Mesenchymal stem cell (in vitro differentiated cells and primary cell): ENCODE results near the gene TNFSF9.
A peak's percentile ranks its signal among the peaks of the same experiment; 100 is the strongest.

ENCODE experiments used
- DNase-seq: peaks from one replicate; pipeline ENCODE4 v3.0.0-alpha.2; 2013
- H2AFZ ChIP-seq: one replicate; pipeline ENCODE4 v1.6.1; 2013; ENCODE audit warnings: low read depth, mild to moderate bottlenecking, control low read depth, inconsistent platforms, low read length, moderate library complexity
- H2AK5ac ChIP-seq: 2 replicates; pipeline ENCODE4 v1.6.1; 2013; ENCODE audit warnings: low read length, moderate library complexity, mild to moderate bottlenecking, inconsistent platforms; ENCODE audit not compliant: severe bottlenecking
- H2BK120ac ChIP-seq: one replicate; pipeline ENCODE4 v1.6.1; 2013; ENCODE audit warnings: low read depth, mild to moderate bottlenecking, inconsistent platforms, low read length, moderate library complexity
- H2BK12ac ChIP-seq, 2 experiments: one replicate each; pipeline ENCODE4 v1.6.1; 2013; ENCODE audit warnings: inconsistent platforms in 2 of 2, low read length in 2 of 2, mild to moderate bottlenecking in 2 of 2, moderate library complexity in 2 of 2, control low read depth in 1 of 2
- H2BK15ac ChIP-seq: one replicate; pipeline ENCODE4 v1.6.1; 2013; ENCODE audit warnings: mild to moderate bottlenecking, low read depth, inconsistent platforms; ENCODE audit not compliant: poor library complexity, severe bottlenecking
- H2BK5ac ChIP-seq: 2 replicates; pipeline ENCODE4 v1.6.1; 2013; ENCODE audit warnings: low read depth, mild to moderate bottlenecking, low read length, control low read depth, inconsistent platforms; ENCODE audit not compliant: poor library complexity, severe bottlenecking
- H3K14ac ChIP-seq, 2 experiments: one replicate each; pipeline ENCODE4 v1.6.1; 2013; ENCODE audit warnings: inconsistent platforms in 2 of 2, low read length in 2 of 2, control low read depth in 1 of 2, mild to moderate bottlenecking in 1 of 2, moderate library complexity in 1 of 2
- H3K18ac ChIP-seq, 2 experiments: one replicate each; pipeline ENCODE4 v1.6.1; 2013; ENCODE audit warnings: inconsistent platforms in 2 of 2, low read length in 2 of 2, control low read depth in 1 of 2, low read depth in 1 of 2, mild to moderate bottlenecking in 1 of 2
- H3K23ac ChIP-seq, 2 experiments: one replicate each; pipeline ENCODE4 v1.6.1; 2013; ENCODE audit warnings: inconsistent platforms in 2 of 2, low read length in 2 of 2, mild to moderate bottlenecking in 2 of 2, moderate library complexity in 2 of 2, control low read depth in 1 of 2
- H3K27ac ChIP-seq: 2 replicates; pipeline ENCODE4 v1.5.1; 2013; ENCODE audit warnings: mild to moderate bottlenecking, moderate library complexity, low read length, control low read depth, inconsistent platforms; ENCODE audit not compliant: poor library complexity, severe bottlenecking
- H3K27me3 ChIP-seq, 2 experiments: 2 replicates each; pipeline versions ENCODE4 v1.6.1 to v1.7.0; 2013; ENCODE audit warnings: low read length in 2 of 2, mild to moderate bottlenecking in 2 of 2, moderate library complexity in 2 of 2, control low read depth in 1 of 2, inconsistent platforms in 1 of 2; ENCODE audit not compliant: control insufficient read depth in 1 of 2, insufficient read depth in 1 of 2
- H3K36me3 ChIP-seq, 2 experiments: 2 replicates each; pipeline versions ENCODE4 v1.6.1 to v1.7.0; 2013; ENCODE audit warnings: low read length in 2 of 2, control low read depth in 1 of 2, inconsistent platforms in 1 of 2, low read depth in 1 of 2, mild to moderate bottlenecking in 1 of 2; ENCODE audit not compliant: insufficient read depth in 2 of 2, control insufficient read depth in 1 of 2
- H3K4ac ChIP-seq, 2 experiments: one replicate each; pipeline ENCODE4 v1.6.1; 2013; ENCODE audit warnings: inconsistent platforms in 2 of 2, low read length in 2 of 2, mild to moderate bottlenecking in 2 of 2, moderate library complexity in 2 of 2, control low read depth in 1 of 2, low read depth in 1 of 2
- H3K4me1 ChIP-seq: 2 replicates; pipeline ENCODE4 v1.6.1; 2013; ENCODE audit warnings: low read depth, low read length, control low read depth; ENCODE audit not compliant: control insufficient read depth, insufficient read depth
- H3K4me2 ChIP-seq: 2 replicates; pipeline ENCODE4 v1.6.1; 2013; ENCODE audit warnings: low read length, mild to moderate bottlenecking, inconsistent platforms; ENCODE audit not compliant: poor library complexity, severe bottlenecking
- H3K4me3 ChIP-seq, 2 experiments: 2 replicates each; pipeline versions ENCODE4 v1.5.1 to v1.7.0; 2013; ENCODE audit warnings: low read length in 2 of 2, mild to moderate bottlenecking in 2 of 2, control low read depth in 1 of 2, low read depth in 1 of 2; ENCODE audit not compliant: insufficient read depth in 1 of 2
- H3K79me1 ChIP-seq: replicated peaks from 2 replicates; pipeline ENCODE4 v1.6.1; 2013; ENCODE audit warnings: mild to moderate bottlenecking, control low read depth, low read length, inconsistent platforms; ENCODE audit not compliant: poor library complexity, severe bottlenecking
- H3K9ac ChIP-seq: 2 replicates; pipeline ENCODE4 v1.7.0; 2013; ENCODE audit warnings: mild to moderate bottlenecking, low read length, moderate library complexity
- H3K9me3 ChIP-seq: 2 replicates; pipeline ENCODE4 v1.7.0; 2013; ENCODE audit warnings: mild to moderate bottlenecking, low read length; ENCODE audit not compliant: control insufficient read depth
- H4K8ac ChIP-seq: one replicate; pipeline ENCODE4 v1.6.1; 2013; ENCODE audit warnings: inconsistent platforms, mild to moderate bottlenecking, low read length, moderate library complexity
- H4K91ac ChIP-seq: one replicate; pipeline ENCODE4 v1.6.1; 2013; ENCODE audit warnings: mild to moderate bottlenecking, low read length, inconsistent platforms
- WGBS: methylation state at CpG from one replicate; pipeline ENCODE4 v1.1.7; 2013; ENCODE audit warnings: mixed read lengths; 5-methylcytosine and 5-hydroxymethylcytosine counted together

TNFSF9 gene

GRCh38 chr19:6498294-6499036, 32.4 kb upstream of the TNFSF9 start:
- Histone ChIP-seq H3K9me3 (no peaks in the 10 kb centered on the region), H3K4me3 (no peak overlapping the region), H3K79me1 (no peaks in the 10 kb centered on the region), H4K8ac (no peak overlapping the region), H2BK5ac (no peak overlapping the region), H3K14ac (no peak overlapping the region), H3K23ac (no peak overlapping the region), H2AK5ac (no peak overlapping the region), H3K18ac (no peak overlapping the region), H4K91ac (no peak overlapping the region), H2AFZ (no peak overlapping the region), H3K9ac (no peak overlapping the region), H2BK15ac (no peak overlapping the region), H3K4me1 (peaks cover 16% of the 10 kb centered on the region), H3K27ac (no peak overlapping the region), H3K27me3 (peaks cover 35 to 52% of the 10 kb centered on the region in 2 experiments), H2BK120ac (no peak overlapping the region), H2BK12ac (no peak overlapping the region), H3K4ac (no peak overlapping the region), H3K4me2 (no peak overlapping the region), H3K36me3 (peaks cover 0 to 11% of the 10 kb centered on the region in 2 experiments)
- 74% methylated on average over 7 of the region's 7 CpGs for WGBS
- no peak for DNase-seq

GRCh38 chr19:6499052-6499790, 31.6 kb upstream of the TNFSF9 start:
- peaks cover 0 to 11% of the 10 kb centered on the region in 2 experiments for H3K36me3 ChIP-seq
- no peak overlapping the region for H3K23ac ChIP-seq
- H2BK120ac ChIP-seq, result no peak overlapping the region
- H3K18ac ChIP-seq, result no peak overlapping the region
- no peak overlapping the region for H2BK15ac ChIP-seq
- no peak overlapping the region for H2BK12ac ChIP-seq
- no peak overlapping the region for H3K14ac ChIP-seq
- no peak overlapping the region for H3K4ac ChIP-seq
- no peak overlapping the region for H3K27ac ChIP-seq
- peaks cover 16% of the 10 kb centered on the region for H3K4me1 ChIP-seq
- no peak overlapping the region for H3K4me2 ChIP-seq
- no peak overlapping the region for H2AK5ac ChIP-seq
- no peak overlapping the region for H3K9ac ChIP-seq
- H2BK5ac ChIP-seq, result no peak overlapping the region
- 79% methylated on average over 17 of the region's 17 CpGs for WGBS
- H4K8ac ChIP-seq, result no peak overlapping the region
- DNase-seq, result no peak
- H3K9me3 ChIP-seq, result no peaks in the 10 kb centered on the region
- no peak overlapping the region for H2AFZ ChIP-seq
- H3K4me3 ChIP-seq, result no peak overlapping the region
- no peak overlapping the region for H4K91ac ChIP-seq
- no peaks in the 10 kb centered on the region for H3K79me1 ChIP-seq
- peaks cover 35 to 55% of the 10 kb centered on the region in 2 experiments for H3K27me3 ChIP-seq

- Histone ChIP-seq H3K4me2 (peak overlapping the region; percentile 97), H3K4me1 (peaks cover 17% of the 10 kb centered on the region), H3K27me3 (peaks cover 35 to 55% of the 10 kb centered on the region in 2 experiments), H4K91ac (no peak overlapping the region), H3K14ac (no peak overlapping the region), H3K9ac (no peak overlapping the region), H2BK15ac (no peak overlapping the region), H2BK12ac (no peak overlapping the region), H2BK120ac (no peak overlapping the region), H3K23ac (no peak overlapping the region), H3K4ac (no peak overlapping the region), H3K27ac (no peak overlapping the region), H3K79me1 (no peaks in the 10 kb centered on the region), H3K18ac (no peak overlapping the region), H3K36me3 (peaks cover 0 to 3% of the 10 kb centered on the region in 2 experiments), H2AFZ (no peak overlapping the region), H2BK5ac (no peak overlapping the region), H3K4me3 (peak overlapping the region in 1 of 2 experiments; percentile 71), H4K8ac (no peak overlapping the region), H2AK5ac (no peak overlapping the region), H3K9me3 (no peaks in the 10 kb centered on the region)
- no peak for DNase-seq
- 60% methylated on average over 18 of the region's 24 CpGs for WGBS
Measured at GRCh38 chr19:6500837-6501739, 29.7 kb upstream of the TNFSF9 start.
